NCI-H345 (cell line): ENCODE results near the gene SASH1.

ENCODE experiments used
- DNase-seq: peaks from one replicate; lab custom pipeline; 2025; lab: John Stamatoyannopoulos, UW

SASH1 gene

DNA sequence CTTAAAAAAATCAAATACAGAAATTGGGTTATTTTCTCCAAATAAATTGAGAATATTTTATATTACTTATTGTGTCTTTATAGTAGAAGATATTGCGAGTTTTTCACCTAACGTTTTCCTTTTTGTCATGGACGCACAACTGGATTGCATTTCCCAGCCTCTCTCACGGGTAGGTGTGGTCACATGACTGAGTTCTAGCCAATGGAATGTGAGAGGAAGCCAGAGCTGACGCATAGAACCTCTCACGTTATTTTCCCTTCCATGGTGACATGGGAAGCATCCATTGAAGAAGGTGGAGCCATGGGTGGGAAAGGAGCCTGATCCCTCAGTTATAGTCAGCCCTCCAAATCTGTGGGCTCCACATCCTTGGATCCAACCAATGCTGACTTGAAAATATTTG lies 248.2 kb downstream of the SASH1 start:
- DNase-seq = no peak

DNA sequence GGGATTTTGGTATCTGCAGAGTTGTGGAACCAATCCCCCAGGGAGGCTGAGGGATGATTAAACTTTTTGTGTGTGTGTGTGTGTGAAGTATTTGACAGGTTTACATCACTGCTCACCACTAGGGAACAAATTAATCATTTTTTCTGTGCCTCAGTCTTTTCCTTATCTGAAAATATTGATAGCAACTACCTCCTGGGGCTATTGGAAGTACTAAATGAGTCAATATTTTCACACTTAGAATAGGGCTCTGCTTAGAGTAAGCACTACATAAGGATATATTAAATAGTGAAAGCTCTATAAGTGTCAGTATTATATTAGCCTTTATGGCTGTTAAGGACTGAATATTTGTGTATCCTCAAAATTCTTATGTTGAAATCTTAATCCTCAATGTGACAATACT lies 249.0 kb downstream of the SASH1 start:
- no peak for DNase-seq

- DNase-seq = no peak
These were observed 250.6 kb downstream of the SASH1 start for GRCh38 chr6:148593130-148593812.

DNA sequence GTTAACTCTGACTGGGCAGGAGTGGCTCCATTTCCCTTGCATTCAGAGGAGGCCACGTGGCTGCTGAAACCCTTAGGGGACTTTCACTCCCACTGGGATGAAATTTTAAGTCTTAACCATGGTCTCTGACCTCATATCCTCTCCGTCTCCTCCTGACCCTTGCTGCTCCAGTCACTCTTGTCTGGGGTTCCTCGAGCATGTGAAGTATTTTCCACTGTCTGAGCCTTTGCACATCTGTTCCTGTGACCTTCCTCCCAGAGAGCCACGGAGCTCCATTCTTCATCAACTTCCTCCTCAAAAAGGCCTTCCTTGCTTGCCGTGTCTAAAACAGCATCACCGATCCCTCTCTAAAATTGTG lies 251.2 kb downstream of the SASH1 start:
- no peak for DNase-seq

DNA sequence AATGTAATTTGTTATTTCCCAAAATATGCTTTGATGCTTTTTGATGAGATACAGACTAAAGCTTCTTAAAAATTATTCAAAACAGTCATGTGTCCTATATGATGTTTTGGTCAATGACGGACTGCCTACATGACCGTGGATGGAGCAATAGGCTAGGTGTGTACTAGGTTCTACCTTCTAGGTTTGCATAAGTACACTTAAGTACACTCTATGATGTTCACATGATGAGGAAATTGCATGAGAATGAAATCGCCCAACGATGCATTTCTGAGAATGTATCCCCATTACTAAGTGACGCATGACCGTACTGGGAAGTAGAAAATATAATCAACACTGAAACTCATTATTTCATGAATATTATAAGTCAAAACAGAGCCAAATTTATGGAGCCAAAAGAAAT lies 252.9 kb downstream of the SASH1 start:
- DNase-seq = no peak

- no peak for DNase-seq
These were observed 254.3 kb downstream of the SASH1 start for GRCh38 chr6:148596891-148597455.

GRCh38 chr6:148598724-148599123 lies 256.1 kb downstream of the SASH1 start:
- no peak for DNase-seq

DNA sequence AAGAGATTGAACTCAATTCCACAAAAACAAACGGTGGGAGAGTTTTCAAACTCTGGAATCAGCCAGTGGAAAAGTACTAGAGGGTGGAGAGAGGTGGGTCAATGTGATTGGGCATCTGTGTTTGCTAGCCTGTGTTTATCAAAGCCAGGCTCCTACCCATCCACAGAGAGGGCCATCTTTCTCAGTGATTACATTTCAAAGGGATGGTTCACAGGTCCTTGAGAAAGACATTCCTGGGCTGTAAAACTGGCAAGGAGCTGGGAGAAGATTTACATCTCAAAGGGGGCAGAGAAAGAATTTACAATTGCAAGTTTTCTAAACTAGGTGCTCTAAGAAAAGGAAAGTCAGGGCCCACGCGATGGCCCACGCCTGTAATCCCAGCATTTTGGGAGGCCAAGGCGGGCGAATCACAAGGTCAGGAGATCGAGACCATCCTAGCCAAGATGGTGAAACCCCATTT lies 257.4 kb downstream of the SASH1 start:
- no peak for DNase-seq
